GM20431 (cell line): ENCODE data around the gene COL6A1.

ENCODE experiments used
- in situ Hi-C: fragments of 300-500 bp; cut with MseI, MboI; formaldehyde crosslinking; loops from one replicate; pipeline ENCODE4 v1.15.0; 2020; ENCODE audit warnings: low sequenced_read_pairs; ENCODE audit not compliant: unreplicated experiment

Gene COL6A1, protein sequence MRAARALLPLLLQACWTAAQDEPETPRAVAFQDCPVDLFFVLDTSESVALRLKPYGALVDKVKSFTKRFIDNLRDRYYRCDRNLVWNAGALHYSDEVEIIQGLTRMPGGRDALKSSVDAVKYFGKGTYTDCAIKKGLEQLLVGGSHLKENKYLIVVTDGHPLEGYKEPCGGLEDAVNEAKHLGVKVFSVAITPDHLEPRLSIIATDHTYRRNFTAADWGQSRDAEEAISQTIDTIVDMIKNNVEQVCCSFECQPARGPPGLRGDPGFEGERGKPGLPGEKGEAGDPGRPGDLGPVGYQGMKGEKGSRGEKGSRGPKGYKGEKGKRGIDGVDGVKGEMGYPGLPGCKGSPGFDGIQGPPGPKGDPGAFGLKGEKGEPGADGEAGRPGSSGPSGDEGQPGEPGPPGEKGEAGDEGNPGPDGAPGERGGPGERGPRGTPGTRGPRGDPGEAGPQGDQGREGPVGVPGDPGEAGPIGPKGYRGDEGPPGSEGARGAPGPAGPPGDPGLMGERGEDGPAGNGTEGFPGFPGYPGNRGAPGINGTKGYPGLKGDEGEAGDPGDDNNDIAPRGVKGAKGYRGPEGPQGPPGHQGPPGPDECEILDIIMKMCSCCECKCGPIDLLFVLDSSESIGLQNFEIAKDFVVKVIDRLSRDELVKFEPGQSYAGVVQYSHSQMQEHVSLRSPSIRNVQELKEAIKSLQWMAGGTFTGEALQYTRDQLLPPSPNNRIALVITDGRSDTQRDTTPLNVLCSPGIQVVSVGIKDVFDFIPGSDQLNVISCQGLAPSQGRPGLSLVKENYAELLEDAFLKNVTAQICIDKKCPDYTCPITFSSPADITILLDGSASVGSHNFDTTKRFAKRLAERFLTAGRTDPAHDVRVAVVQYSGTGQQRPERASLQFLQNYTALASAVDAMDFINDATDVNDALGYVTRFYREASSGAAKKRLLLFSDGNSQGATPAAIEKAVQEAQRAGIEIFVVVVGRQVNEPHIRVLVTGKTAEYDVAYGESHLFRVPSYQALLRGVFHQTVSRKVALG

GRCh38 chr21:45981151-45982091 lies at the start of gene COL6A1:
Gene COL6A1, plus strand, starts transcription at chr21:45981770. Its CDS starts 81 bp downstream, at chr21:45981851.
- in situ Hi-C loops, result no loop called here

- in situ Hi-C loops, result no loop called here
These were observed 48.6 kb upstream of the COL6A1 start for GRCh38 chr21:45932922-45933502.

GRCh38 chr21:45934085-45934484 lies 47.5 kb upstream of the COL6A1 start:
- in situ Hi-C loops, result no loop called here

DNA sequence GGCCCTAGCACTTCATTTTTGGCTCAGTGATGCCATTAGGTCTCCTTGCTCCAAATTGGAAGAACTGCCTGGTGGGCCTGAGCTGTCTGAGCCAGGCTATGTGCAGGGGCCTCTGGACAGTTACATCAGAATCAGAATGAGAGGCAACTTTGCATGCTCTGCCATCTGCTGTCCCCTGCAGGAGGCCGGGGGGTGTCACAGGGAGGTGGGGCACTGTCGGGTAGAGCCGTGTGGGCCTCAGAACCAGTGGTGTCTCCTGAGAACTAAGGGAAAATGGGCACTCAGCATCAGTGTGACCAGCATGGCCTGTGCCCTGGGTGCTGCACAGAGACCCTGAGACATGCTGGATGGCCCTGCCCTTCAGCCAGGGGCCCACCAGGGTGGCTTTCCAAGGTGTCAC lies 47.0 kb upstream of the COL6A1 start:
- in situ Hi-C loops, result no loop called here

DNA sequence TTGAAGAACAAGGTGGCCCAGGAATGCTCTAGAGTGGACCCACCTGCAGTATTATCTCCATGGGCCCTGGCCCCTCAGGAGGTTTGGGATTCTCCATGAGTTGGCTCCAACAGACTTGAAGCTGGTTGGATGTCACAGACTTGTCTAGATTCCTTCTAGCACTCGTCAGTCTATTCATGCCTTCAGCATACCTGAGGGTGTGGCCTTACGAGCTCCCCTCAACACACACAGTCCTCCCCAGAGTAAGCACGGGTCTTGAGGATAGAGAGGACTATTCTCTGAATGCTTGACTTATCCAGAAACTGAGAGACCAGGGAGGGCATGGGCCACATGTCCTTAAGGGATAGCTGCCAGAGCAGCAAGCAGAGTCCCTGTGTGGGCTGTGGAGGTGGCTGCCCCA lies 45.9 kb upstream of the COL6A1 start:
- in situ Hi-C loops, result no loop called here

GRCh38 chr21:45937721-45938452 lies 43.7 kb upstream of the COL6A1 start:
- in situ Hi-C loops, result no loop called here

DNA sequence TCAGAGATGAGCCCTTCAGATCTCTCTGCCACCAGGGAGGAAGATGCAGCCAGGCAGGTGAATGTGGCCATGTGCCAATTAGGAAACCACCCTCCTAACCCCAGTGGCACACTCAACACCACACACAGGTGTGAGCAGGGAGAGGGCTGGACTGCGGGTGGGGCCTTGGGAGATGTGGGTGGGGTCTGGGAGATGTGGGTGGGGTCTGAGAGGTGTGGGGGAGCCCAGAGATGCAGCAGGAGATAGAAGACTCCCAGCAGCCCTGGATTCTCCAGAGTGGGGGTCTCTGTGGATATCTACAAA lies 43.2 kb upstream of the COL6A1 start:
- in situ Hi-C loops, result no loop called here

GRCh38 chr21:45938811-45939520 lies 42.6 kb upstream of the COL6A1 start:
- in situ Hi-C loops, result no loop called here

GRCh38 chr21:45939521-45940045 lies 42.0 kb upstream of the COL6A1 start:
- in situ Hi-C loops, result no loop called here

DNA sequence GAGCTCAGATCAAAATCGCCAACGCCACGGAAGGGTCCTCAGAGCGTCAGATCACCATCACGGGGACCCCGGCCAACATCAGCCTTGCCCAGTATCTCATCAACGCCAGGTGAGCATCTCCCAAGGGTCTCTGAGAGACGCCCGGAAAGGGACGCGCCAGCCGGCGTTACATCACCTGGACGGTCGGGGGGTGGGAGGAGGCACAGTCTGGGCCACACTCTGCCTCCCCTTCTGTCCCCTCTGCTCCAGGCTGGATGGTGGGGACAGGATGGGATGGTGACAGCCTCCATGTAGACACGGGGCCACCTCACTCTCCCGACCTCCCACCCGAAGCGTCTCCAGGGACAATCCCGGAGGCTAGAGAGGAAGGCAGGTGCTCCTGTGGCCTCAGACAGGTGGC lies 41.5 kb upstream of the COL6A1 start:
- in situ Hi-C loops, result no loop called here

DNA sequence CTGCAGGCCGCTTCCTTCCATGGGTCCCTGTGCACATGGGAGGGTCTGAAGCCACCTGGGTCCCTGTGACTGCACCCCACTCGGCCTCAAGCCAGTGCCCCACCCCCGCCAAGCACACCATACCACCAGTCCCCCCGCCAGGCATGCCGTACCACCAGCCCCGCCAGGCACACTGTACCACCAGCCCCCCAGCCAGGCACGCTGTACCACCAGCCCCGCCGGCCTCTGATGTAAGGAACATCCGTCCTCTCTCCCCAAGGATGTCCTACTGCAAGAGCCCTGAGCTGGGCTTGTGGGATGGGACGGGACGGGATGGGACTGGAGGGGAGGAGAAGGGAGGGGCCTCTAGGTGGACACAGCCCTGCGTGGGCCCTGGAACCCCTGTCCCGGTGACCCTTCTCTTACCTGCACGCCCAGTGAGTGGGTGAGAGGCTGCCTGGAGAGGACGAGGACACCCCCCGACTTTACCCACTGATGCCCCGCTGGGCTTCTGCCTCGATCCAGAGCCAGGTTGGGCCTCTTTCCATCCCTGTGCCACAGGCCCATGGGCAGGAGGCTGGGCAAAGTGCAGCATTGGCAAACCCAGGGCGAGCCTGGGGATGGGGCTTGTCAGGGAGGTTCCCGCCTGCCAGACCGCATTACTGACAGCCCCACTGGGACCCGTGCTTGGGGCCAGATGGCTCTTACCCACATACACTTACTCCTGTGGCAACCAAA lies 40.8 kb upstream of the COL6A1 start:
- in situ Hi-C loops, result no loop called here

DNA sequence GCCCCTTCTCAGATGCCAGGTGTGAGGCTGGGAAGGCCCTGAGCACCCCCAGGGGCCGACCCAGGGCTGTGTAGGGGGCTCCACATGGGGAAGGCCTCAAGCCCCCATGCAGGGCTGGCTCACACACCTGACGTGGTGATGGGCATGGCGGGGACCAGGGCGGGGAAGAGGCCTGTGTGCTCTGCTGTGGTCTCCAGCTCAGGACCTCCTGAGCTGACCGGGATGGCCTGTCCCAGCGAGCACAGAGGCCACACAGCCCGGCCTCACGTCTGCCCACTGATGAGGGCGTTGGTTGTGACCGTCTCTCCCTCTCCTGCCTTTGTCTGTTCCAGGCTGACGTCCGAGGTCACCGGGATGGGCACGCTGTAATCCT lies 40.2 kb upstream of the COL6A1 start:
- in situ Hi-C loops, result no loop called here

DNA sequence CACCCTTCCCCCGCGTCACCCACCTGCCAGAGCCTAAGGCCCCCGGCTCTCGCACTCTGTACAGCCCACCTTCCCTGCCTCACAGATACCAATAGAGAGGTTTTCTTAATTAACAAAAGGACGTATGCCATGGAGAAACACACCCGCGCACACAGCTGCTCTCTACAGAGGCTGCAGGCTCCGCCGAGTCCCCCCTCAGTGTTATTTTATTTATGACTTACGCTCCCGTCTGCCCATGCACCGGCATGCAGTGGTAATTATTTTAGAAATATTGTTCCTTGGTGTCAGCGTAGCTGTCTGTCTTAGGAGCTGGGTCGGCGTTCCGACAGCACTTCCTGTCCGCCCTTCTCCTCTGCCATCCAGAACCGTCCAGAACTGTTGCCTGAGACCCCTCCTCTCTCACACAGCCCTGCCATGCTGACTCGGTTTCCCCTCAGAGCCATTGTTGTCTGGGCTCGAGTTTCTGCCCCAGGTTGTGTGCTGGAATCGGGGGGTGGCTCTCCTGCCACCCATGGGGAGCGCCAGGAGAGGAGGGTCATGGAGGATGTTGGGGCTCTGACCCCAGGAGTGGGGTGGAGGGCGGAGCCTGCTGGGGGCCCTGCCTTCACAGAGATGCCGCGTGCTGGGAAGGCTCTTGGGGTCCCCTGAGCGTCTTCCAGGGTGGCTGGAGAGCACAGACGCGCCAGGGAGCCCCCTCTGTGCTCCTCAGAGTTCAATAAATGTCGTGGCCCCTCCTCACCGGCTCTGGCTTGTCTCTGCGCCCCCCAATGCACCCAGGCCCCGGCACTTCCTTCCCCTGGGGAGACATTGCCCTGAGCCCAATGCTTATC lies 39.6 kb upstream of the COL6A1 start:
- in situ Hi-C loops, result no loop called here

- in situ Hi-C loops, result no loop called here
These were observed 38.6 kb upstream of the COL6A1 start for GRCh38 chr21:45942755-45943629.

DNA sequence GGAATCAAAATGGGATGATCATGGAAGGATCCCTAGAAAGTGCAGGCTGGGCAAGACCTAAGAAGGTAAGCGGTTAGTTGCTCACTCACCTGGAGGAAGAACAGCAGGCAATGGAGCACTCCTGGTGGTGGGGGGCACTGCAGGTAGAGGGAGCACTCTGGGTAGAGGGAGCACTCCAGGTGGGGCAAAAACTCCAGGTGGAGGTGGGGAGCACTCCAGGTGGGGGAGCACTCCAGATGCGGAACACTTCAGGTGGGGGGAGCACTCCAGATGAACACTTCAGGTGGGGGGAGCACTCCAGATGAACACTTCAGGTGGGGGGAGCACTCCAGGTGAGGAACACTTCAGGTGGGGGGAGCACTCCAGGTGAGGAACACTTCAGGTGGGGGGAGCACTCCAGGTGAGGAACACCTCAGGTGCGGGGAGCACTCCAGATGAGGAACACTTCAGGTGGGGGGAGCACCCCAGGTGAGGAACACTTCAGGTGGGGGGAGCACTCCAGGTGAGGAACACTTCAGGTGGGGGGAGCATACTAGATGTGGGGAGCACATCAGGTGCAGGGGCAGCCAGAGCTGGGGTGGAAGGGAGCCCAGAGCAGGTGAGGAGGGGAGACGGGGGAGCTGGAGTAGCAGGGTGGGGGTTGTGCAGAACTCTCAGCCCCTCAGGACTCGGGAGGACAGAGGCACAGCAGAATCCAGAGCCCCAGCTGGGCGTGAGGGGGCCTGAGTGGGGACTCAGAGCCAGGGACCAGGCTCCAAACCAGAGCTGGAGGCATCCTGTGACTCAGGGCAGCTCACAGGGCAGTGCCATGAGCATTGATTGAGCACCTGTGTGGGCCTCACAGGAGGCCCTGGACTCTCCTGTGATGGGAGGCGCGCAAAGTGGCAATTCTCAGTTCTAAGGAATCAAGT lies 37.7 kb upstream of the COL6A1 start:
- in situ Hi-C loops, result no loop called here
